Measurements from ENCODE around the gene SH3GL3.

The SH3GL3 gene

GRCh38 chr15:83561661-83562060, 114.5 kb downstream of the SH3GL3 start:
- no peak overlapping the region for H3K4me3 ChIP-seq (ENCODE audit: low read length in 2 of 2)
- H3K9ac ChIP-seq (ENCODE audit: low read length in 2 of 2): no peak overlapping the region
- H3K4me1 ChIP-seq (ENCODE audit: control insufficient read depth, insufficient read depth, low read length): no peaks in the 10 kb centered on the region
- H3K36me3 ChIP-seq (ENCODE audit: control insufficient read depth in 2 of 2, insufficient read depth in 2 of 2, low read length in 2 of 2): no peaks in the 10 kb centered on the region
- no peaks in the 10 kb centered on the region for H3K9me3 ChIP-seq (ENCODE audit: control insufficient read depth in 2 of 2, low read length in 2 of 2)
- H3K27ac ChIP-seq (ENCODE audit: low read length): no peak overlapping the region
- H3K27me3 ChIP-seq (ENCODE audit: control insufficient read depth in 1 of 2, insufficient read depth in 2 of 2, low read length in 2 of 2): peaks cover 0 to 5% of the 10 kb centered on the region in 2 donors

GRCh38 chr15:83565138-83565537, 118.0 kb downstream of the SH3GL3 start:
- Histone ChIP-seq H3K4me1 (ENCODE audit: control insufficient read depth, insufficient read depth, low read length) (no peaks in the 10 kb centered on the region), H3K4me3 (ENCODE audit: low read length in 2 of 2) (no peak overlapping the region), H3K27ac (ENCODE audit: low read length) (no peak overlapping the region), H3K9ac (ENCODE audit: low read length in 2 of 2) (no peak overlapping the region), H3K9me3 (ENCODE audit: control insufficient read depth in 2 of 2, low read length in 2 of 2) (no peaks in the 10 kb centered on the region), H3K36me3 (ENCODE audit: control insufficient read depth in 2 of 2, insufficient read depth in 2 of 2, low read length in 2 of 2) (no peaks in the 10 kb centered on the region), H3K27me3 (ENCODE audit: control insufficient read depth in 1 of 2, insufficient read depth in 2 of 2, low read length in 2 of 2) (no peaks in the 10 kb centered on the region)

GRCh38 chr15:83565553-83566159, 118.5 kb downstream of the SH3GL3 start:
- Histone ChIP-seq H3K9ac (ENCODE audit: low read length in 2 of 2) (no peak overlapping the region), H3K9me3 (ENCODE audit: control insufficient read depth in 2 of 2, low read length in 2 of 2) (no peaks in the 10 kb centered on the region), H3K36me3 (ENCODE audit: control insufficient read depth in 2 of 2, insufficient read depth in 2 of 2, low read length in 2 of 2) (no peaks in the 10 kb centered on the region), H3K4me3 (ENCODE audit: low read length in 2 of 2) (no peak overlapping the region), H3K27ac (ENCODE audit: low read length) (no peak overlapping the region), H3K27me3 (ENCODE audit: control insufficient read depth in 1 of 2, insufficient read depth in 2 of 2, low read length in 2 of 2) (no peaks in the 10 kb centered on the region), H3K4me1 (ENCODE audit: control insufficient read depth, insufficient read depth, low read length) (no peaks in the 10 kb centered on the region)

- H3K36me3 ChIP-seq (ENCODE audit: control insufficient read depth in 2 of 2, insufficient read depth in 2 of 2, low read length in 2 of 2): no peaks in the 10 kb centered on the region
- no peaks in the 10 kb centered on the region for H3K4me1 ChIP-seq (ENCODE audit: control insufficient read depth, insufficient read depth, low read length)
- no peak overlapping the region for H3K9ac ChIP-seq (ENCODE audit: low read length in 2 of 2)
- no peaks in the 10 kb centered on the region for H3K9me3 ChIP-seq (ENCODE audit: control insufficient read depth in 2 of 2, low read length in 2 of 2)
- H3K27ac ChIP-seq (ENCODE audit: low read length): no peak overlapping the region
- H3K27me3 ChIP-seq (ENCODE audit: control insufficient read depth in 1 of 2, insufficient read depth in 2 of 2, low read length in 2 of 2): no peaks in the 10 kb centered on the region
- no peak overlapping the region for H3K4me3 ChIP-seq (ENCODE audit: low read length in 2 of 2)
Measured at GRCh38 chr15:83567318-83567717, 120.2 kb downstream of the SH3GL3 start.

- Histone ChIP-seq H3K9me3 (ENCODE audit: control insufficient read depth in 2 of 2, low read length in 2 of 2) (no peaks in the 10 kb centered on the region), H3K36me3 (ENCODE audit: control insufficient read depth in 2 of 2, insufficient read depth in 2 of 2, low read length in 2 of 2) (no peaks in the 10 kb centered on the region), H3K4me3 (ENCODE audit: low read length in 2 of 2) (no peak overlapping the region), H3K27me3 (ENCODE audit: control insufficient read depth in 1 of 2, insufficient read depth in 2 of 2, low read length in 2 of 2) (no peaks in the 10 kb centered on the region), H3K27ac (ENCODE audit: low read length) (no peak overlapping the region), H3K9ac (ENCODE audit: low read length in 2 of 2) (no peak overlapping the region), H3K4me1 (ENCODE audit: control insufficient read depth, insufficient read depth, low read length) (no peaks in the 10 kb centered on the region)
Measured at GRCh38 chr15:83569341-83569740, 122.2 kb downstream of the SH3GL3 start.

GRCh38 chr15:83570756-83571155, 123.6 kb downstream of the SH3GL3 start:
- no peak overlapping the region for H3K4me3 ChIP-seq (ENCODE audit: low read length in 2 of 2)
- no peaks in the 10 kb centered on the region for H3K4me1 ChIP-seq (ENCODE audit: control insufficient read depth, insufficient read depth, low read length)
- H3K27me3 ChIP-seq (ENCODE audit: control insufficient read depth in 1 of 2, insufficient read depth in 2 of 2, low read length in 2 of 2): no peaks in the 10 kb centered on the region
- no peak overlapping the region for H3K27ac ChIP-seq (ENCODE audit: low read length)
- no peak overlapping the region for H3K9ac ChIP-seq (ENCODE audit: low read length in 2 of 2)
- H3K36me3 ChIP-seq (ENCODE audit: control insufficient read depth in 2 of 2, insufficient read depth in 2 of 2, low read length in 2 of 2): no peaks in the 10 kb centered on the region
- no peaks in the 10 kb centered on the region for H3K9me3 ChIP-seq (ENCODE audit: control insufficient read depth in 2 of 2, low read length in 2 of 2)

GRCh38 chr15:83571820-83572707, 124.9 kb downstream of the SH3GL3 start:
- Histone ChIP-seq H3K9ac (ENCODE audit: low read length in 2 of 2) (no peak overlapping the region), H3K4me3 (ENCODE audit: low read length in 2 of 2) (no peak overlapping the region), H3K4me1 (ENCODE audit: control insufficient read depth, insufficient read depth, low read length) (no peaks in the 10 kb centered on the region)

GRCh38 chr15:83574345-83574744, 127.2 kb downstream of the SH3GL3 start:
- H3K9me3 ChIP-seq (ENCODE audit: control insufficient read depth in 2 of 2, low read length in 2 of 2): no peaks in the 10 kb centered on the region
- no peaks in the 10 kb centered on the region for H3K4me1 ChIP-seq (ENCODE audit: control insufficient read depth, insufficient read depth, low read length)
- no peaks in the 10 kb centered on the region for H3K27me3 ChIP-seq (ENCODE audit: control insufficient read depth in 1 of 2, insufficient read depth in 2 of 2, low read length in 2 of 2)
- H3K4me3 ChIP-seq (ENCODE audit: low read length in 2 of 2): no peak overlapping the region
- no peak overlapping the region for H3K9ac ChIP-seq (ENCODE audit: low read length in 2 of 2)
- H3K27ac ChIP-seq (ENCODE audit: low read length): no peak overlapping the region
- no peaks in the 10 kb centered on the region for H3K36me3 ChIP-seq (ENCODE audit: control insufficient read depth in 2 of 2, insufficient read depth in 2 of 2, low read length in 2 of 2)

More at GRCh38 chr15:83571820-83572707, 124.9 kb downstream of the SH3GL3 start:
- no peak overlapping the region for H3K27ac ChIP-seq (ENCODE audit: low read length)
- no peaks in the 10 kb centered on the region for H3K9me3 ChIP-seq (ENCODE audit: control insufficient read depth in 2 of 2, low read length in 2 of 2)
- H3K27me3 ChIP-seq (ENCODE audit: control insufficient read depth in 1 of 2, insufficient read depth in 2 of 2, low read length in 2 of 2): no peaks in the 10 kb centered on the region
- H3K36me3 ChIP-seq (ENCODE audit: control insufficient read depth in 2 of 2, insufficient read depth in 2 of 2, low read length in 2 of 2): no peaks in the 10 kb centered on the region

- Histone ChIP-seq H3K9ac (ENCODE audit: low read length in 2 of 2) (no peak overlapping the region), H3K27me3 (ENCODE audit: control insufficient read depth in 1 of 2, insufficient read depth in 2 of 2, low read length in 2 of 2) (no peaks in the 10 kb centered on the region), H3K27ac (ENCODE audit: low read length) (no peak overlapping the region), H3K4me1 (ENCODE audit: control insufficient read depth, insufficient read depth, low read length) (no peaks in the 10 kb centered on the region), H3K36me3 (ENCODE audit: control insufficient read depth in 2 of 2, insufficient read depth in 2 of 2, low read length in 2 of 2) (no peaks in the 10 kb centered on the region), H3K9me3 (ENCODE audit: control insufficient read depth in 2 of 2, low read length in 2 of 2) (no peaks in the 10 kb centered on the region), H3K4me3 (ENCODE audit: low read length in 2 of 2) (no peak overlapping the region)
Measured at GRCh38 chr15:83578691-83579090, 131.6 kb downstream of the SH3GL3 start.

- no peaks in the 10 kb centered on the region for H3K36me3 ChIP-seq (ENCODE audit: control insufficient read depth in 2 of 2, insufficient read depth in 2 of 2, low read length in 2 of 2)
- H3K4me3 ChIP-seq (ENCODE audit: low read length in 2 of 2): no peak overlapping the region
- no peaks in the 10 kb centered on the region for H3K4me1 ChIP-seq (ENCODE audit: control insufficient read depth, insufficient read depth, low read length)
- H3K27me3 ChIP-seq (ENCODE audit: control insufficient read depth in 1 of 2, insufficient read depth in 2 of 2, low read length in 2 of 2): no peaks in the 10 kb centered on the region
- no peak overlapping the region for H3K27ac ChIP-seq (ENCODE audit: low read length)
- no peaks in the 10 kb centered on the region for H3K9me3 ChIP-seq (ENCODE audit: control insufficient read depth in 2 of 2, low read length in 2 of 2)
- no peak overlapping the region for H3K9ac ChIP-seq (ENCODE audit: low read length in 2 of 2)
Measured at GRCh38 chr15:83581381-83581780, 134.2 kb downstream of the SH3GL3 start.

GRCh38 chr15:83582381-83582780, 135.2 kb downstream of the SH3GL3 start:
- Histone ChIP-seq H3K9ac (ENCODE audit: low read length in 2 of 2) (no peak overlapping the region), H3K4me3 (ENCODE audit: low read length in 2 of 2) (no peak overlapping the region), H3K27ac (ENCODE audit: low read length) (no peak overlapping the region), H3K36me3 (ENCODE audit: control insufficient read depth in 2 of 2, insufficient read depth in 2 of 2, low read length in 2 of 2) (no peaks in the 10 kb centered on the region), H3K4me1 (ENCODE audit: control insufficient read depth, insufficient read depth, low read length) (no peaks in the 10 kb centered on the region), H3K9me3 (ENCODE audit: control insufficient read depth in 2 of 2, low read length in 2 of 2) (no peaks in the 10 kb centered on the region), H3K27me3 (ENCODE audit: control insufficient read depth in 1 of 2, insufficient read depth in 2 of 2, low read length in 2 of 2) (no peaks in the 10 kb centered on the region)
